Subcutaneous adipose tissue (tissue), 4 donors: ENCODE results near the gene PKLR. TPM values are rescaled to one million over a fixed set of nuclear protein-coding genes. Genes with fewer than 3 reads are reported as not detected.

ENCODE experiments used
- total RNA-seq, 4 donors: library from RNA; depleted of rRNA; stranded (reverse); fragments of >200 nt; gene quantifications; one replicate each; pipeline ENCODE4 v1.1.0, GENCODE V29; 2016
- TF ChIP-seq, protein P1 (sequence below): fragments of 450-650 bp; IDR thresholded peaks from one replicate; pipeline ENCODE4 v1.5.1; 2016; ENCODE audit warnings: low read depth, mild to moderate bottlenecking, control low read depth, antibody characterized with exemption, moderate library complexity

Gene PKLR
- total RNA-seq, 4 donors from 2014 or later, result not detected

DNA sequence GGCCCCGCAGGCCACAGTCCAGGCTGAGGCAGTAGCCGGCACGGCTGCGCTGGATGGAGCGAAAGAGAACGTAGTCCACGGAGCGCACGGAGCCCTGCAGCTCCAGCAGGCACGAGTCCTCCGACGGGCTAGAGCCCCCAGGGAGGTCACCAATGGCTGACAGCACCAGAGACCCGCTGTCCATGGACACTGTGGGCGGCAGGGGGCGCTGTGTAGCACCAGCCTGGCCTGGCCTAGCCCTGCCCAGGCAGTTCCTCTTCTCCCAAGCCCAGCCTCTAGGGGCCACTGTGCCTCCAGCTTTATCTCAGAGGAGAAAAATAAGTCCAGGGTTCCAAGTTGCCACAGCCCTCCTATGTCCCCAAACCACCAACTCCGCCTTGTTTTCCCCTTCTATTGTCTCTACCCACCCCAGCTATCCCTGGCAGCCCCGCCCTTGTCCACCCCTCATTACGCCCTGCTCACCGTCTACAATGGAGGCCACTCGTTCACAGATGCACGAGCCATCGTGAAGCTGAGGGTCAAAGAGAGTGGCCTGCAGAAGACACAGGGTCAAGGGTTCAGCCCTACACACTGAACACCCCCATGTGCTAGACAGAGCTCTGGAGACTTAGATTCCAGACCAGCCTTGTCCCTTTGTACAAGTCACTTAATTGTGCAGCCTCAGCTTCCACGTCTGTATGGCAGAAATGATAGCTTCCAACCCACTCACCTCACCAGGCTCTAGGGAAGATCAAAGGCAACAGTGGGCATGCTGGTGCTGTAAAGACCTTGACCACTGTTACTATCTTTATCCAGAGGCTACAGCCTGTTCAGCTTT is 50.4 kb downstream of the PKLR start:
- TF ChIP-seq, protein P1, sequence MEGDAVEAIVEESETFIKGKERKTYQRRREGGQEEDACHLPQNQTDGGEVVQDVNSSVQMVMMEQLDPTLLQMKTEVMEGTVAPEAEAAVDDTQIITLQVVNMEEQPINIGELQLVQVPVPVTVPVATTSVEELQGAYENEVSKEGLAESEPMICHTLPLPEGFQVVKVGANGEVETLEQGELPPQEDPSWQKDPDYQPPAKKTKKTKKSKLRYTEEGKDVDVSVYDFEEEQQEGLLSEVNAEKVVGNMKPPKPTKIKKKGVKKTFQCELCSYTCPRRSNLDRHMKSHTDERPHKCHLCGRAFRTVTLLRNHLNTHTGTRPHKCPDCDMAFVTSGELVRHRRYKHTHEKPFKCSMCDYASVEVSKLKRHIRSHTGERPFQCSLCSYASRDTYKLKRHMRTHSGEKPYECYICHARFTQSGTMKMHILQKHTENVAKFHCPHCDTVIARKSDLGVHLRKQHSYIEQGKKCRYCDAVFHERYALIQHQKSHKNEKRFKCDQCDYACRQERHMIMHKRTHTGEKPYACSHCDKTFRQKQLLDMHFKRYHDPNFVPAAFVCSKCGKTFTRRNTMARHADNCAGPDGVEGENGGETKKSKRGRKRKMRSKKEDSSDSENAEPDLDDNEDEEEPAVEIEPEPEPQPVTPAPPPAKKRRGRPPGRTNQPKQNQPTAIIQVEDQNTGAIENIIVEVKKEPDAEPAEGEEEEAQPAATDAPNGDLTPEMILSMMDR, result no peak

DNA sequence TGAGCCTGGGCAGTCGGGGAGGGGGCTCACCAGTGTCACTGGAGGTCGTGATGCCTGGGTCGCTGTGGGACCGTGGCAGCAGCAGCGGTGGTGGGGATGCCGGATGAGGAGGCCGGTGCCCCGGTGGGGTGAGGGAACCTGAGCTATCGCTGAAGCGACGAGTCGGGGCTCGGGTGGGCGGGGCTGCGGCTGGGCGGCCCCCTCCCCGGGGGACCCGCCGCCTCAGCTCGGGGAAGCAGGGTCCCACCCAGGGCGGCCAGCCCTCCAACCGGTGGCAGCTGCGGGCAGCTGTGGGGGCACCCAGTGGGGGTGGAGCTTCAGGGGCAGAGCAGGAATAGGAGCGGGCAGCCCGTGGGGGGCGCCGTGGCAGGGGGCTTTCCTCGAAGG is 51.0 kb downstream of the PKLR start:
- TF ChIP-seq, protein P1, result no peak

DNA sequence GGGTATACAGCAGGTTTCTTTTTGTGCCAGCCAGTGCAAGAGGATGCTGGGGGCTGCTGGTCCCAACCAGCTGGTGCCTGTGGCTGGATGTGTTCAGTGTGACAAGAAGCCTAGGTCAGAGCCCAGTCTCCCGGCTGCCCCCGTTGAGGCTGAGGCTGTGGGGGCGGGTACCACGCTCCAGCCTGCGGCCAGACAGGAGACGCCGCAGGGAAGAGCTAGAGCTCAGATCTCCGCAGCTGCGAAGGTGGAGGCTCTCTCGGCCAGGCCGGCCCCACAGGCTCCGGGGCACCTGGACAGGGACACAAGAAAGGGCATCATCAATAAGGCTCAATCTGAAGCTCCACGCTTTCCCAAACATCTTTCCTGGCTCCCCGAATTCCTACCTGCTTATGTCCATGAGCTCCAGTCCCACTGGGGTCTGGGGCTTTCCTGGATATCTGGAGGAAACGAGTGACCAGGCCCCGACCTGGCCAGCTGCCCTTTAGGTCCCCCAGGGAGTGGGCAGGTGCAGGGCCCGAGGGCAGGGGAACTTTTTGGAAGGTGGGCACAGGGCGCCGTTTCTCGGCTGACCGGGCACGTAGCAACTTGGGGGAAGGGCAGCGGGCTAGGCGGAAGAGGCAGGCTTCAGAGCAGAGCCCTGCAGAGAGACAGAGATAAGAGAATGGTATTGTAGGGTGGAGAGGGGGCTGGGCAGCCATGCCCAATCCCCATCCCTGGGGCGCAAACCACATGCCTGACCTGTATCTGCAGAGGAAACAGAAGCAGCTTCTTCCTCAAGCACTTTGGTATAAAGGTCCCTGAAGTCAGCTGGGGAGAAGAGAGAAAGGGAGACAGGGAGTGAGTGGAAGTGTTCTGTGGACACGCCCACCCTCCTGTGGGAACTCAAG is 53.3 kb downstream of the PKLR start:
- TF ChIP-seq, protein P1, result no peak

DNA sequence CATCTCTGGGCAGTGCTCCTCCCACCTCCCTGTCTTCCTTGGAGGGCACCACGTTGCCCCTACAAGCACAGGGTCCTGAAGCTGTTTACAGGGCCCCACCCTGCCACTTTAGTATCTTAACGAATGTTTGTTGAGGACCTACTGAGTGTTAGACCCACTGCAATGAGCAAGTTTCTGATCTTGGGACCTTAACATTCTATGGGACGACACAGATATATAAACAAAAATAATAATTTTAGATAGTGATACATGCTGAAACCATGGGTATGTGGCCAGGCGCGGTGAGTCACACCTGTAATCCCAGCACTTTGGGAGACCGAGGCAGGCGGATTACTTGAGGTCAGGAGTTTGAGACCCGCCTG is 56.1 kb downstream of the PKLR start:
- TF ChIP-seq, protein P1, result no peak

DNA sequence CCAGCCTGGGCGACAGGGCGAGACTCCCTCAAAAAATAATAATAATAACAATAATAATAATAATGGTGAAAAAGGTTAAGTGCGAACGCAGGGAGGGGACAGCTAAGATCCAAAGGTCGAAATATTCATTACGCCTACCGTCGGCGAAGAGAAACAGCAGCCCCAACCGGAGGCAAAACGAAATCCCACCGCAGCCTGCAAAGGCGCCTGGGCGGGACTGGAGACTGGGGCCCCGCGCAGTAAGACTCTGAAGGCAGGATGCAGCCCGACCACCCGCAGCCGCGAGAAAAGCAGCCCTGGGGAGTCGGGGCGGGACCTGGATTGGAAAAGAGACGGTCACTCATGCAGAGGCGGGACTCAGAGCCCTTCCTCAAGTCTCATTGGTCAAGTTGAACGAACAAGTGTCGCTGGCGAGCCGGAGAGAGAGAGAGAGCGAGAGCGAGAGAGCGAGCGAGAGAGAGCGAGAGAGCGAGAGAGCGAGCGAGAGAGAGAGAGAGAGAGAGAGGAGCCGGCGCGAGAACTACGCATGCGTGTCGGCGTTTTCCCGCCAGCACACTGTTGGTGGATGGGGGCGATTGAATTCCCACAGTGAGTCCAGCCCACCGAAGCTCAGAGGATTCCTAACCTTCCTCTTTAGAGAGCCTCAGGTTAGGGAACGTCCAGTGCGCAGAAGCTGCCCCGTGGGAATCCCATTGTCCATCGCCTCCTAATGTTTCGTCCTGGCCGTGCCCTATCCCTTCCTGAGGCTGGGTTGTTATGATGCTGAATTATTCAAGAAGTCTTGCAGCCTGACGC is 56.7 kb downstream of the PKLR start:
- TF ChIP-seq, protein P1, result no peak

DNA sequence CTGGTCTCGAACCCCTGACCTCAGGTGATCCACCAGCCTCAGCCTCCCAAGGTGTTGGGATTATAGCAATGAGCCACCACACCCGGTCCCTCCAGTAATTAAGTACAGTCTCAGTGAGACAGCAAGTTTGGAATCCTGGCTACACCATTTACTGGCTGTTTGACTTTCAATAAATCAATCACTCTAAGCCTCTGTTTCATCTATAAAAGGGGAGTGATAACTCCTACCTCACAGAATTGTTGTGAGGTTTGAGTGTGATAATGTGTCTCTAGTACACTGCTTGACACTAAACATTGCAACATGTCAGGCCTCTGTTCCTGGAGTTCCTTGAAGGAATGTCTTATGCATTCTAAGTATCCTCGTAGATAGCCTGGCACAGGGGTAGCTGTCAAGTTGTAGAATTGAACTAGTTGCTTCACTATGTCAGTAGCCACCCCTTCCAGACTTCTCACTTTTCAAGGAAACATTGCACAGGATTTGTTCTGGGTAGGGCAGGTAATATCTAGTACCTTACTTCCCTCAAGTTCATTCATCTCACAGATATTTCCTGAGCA is 58.4 kb downstream of the PKLR start:
- TF ChIP-seq, protein P1, result no peak
